Peyer's patch (tissue), 4 donors: Measurements from ENCODE around the gene CPHXL2.

Source experiments
- POLR2A ChIP-seq, 2 donors: fragments of 450-650 bp; IDR thresholded peaks; one replicate each; pipeline ENCODE4 v1.5.1; 2017; ENCODE audit warnings: antibody characterized with exemption in 2 of 2, mild to moderate bottlenecking in 2 of 2, moderate library complexity in 2 of 2
- TF ChIP-seq, protein P1 (sequence below), 6 experiments: fragments of 450-650 bp in 4 of 6; fragments of 200-600 bp in 2 of 6; sonication (generic) in 1 of 6; IDR thresholded peaks; one replicate each; pipeline ENCODE4 v1.5.1; 2017 to 2019; ENCODE audit warnings: antibody characterized with exemption in 6 of 6, mild to moderate bottlenecking in 3 of 6, moderate library complexity in 1 of 6

DNA sequence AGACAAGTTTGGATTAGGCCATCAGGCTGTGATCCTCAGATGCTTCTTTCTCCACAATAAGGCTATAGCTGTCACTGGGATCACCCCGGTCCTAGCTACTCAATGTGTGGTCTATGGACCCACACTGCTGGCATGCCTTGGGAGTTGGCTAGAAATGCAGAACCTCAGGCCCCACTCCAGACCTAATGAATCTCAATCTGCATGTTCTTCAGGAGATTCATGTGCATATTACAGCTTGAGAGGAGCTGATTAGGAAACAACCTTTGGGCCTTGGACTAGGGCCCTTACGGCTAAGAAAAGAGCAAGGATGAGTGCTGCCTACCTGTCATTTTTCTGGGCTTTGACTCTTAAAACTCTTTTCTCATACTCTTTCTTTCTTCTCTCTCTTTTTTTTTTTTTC is 61.2 kb downstream of the CPHXL2 start:
- TF ChIP-seq, protein P1, sequence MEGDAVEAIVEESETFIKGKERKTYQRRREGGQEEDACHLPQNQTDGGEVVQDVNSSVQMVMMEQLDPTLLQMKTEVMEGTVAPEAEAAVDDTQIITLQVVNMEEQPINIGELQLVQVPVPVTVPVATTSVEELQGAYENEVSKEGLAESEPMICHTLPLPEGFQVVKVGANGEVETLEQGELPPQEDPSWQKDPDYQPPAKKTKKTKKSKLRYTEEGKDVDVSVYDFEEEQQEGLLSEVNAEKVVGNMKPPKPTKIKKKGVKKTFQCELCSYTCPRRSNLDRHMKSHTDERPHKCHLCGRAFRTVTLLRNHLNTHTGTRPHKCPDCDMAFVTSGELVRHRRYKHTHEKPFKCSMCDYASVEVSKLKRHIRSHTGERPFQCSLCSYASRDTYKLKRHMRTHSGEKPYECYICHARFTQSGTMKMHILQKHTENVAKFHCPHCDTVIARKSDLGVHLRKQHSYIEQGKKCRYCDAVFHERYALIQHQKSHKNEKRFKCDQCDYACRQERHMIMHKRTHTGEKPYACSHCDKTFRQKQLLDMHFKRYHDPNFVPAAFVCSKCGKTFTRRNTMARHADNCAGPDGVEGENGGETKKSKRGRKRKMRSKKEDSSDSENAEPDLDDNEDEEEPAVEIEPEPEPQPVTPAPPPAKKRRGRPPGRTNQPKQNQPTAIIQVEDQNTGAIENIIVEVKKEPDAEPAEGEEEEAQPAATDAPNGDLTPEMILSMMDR (IDR thresholded peaks at IDR 0.05) = no peak
- TF ChIP-seq POLR2A (IDR thresholded peaks at IDR 0.05) = no peak
